Hepatocyte (in vitro differentiated cells): ENCODE results near the gene PSG5.
"Not testable (repeated sequence)": the region's sequence is repeated elsewhere in the genome, so short reads cannot be mapped to it uniquely, and the experiment has no call there.

Experiments
- EZH2 ChIP-seq: fragments of 200-600 bp; sonication (generic); IDR thresholded peaks from 2 replicates; pipeline ENCODE4 v1.6.1; 2016; ENCODE audit warnings: antibody characterized with exemption, mild to moderate bottlenecking, borderline replicate concordance
- EZH2phosphoT487 ChIP-seq: fragments of 200-600 bp; sonication (generic); IDR thresholded peaks from one replicate; pipeline ENCODE4 v1.6.1; 2018; ENCODE audit warnings: antibody characterized with exemption, mild to moderate bottlenecking, low read depth, moderate library complexity; ENCODE audit not compliant: unreplicated experiment, severe bottlenecking
- TF ChIP-seq, protein P1 (sequence below): fragments of 200-600 bp; sonication (generic); IDR thresholded peaks from 2 replicates; pipeline ENCODE4 v1.5.1; 2016; ENCODE audit warnings: antibody characterized with exemption, mild to moderate bottlenecking; ENCODE audit not compliant: poor library complexity

DNA sequence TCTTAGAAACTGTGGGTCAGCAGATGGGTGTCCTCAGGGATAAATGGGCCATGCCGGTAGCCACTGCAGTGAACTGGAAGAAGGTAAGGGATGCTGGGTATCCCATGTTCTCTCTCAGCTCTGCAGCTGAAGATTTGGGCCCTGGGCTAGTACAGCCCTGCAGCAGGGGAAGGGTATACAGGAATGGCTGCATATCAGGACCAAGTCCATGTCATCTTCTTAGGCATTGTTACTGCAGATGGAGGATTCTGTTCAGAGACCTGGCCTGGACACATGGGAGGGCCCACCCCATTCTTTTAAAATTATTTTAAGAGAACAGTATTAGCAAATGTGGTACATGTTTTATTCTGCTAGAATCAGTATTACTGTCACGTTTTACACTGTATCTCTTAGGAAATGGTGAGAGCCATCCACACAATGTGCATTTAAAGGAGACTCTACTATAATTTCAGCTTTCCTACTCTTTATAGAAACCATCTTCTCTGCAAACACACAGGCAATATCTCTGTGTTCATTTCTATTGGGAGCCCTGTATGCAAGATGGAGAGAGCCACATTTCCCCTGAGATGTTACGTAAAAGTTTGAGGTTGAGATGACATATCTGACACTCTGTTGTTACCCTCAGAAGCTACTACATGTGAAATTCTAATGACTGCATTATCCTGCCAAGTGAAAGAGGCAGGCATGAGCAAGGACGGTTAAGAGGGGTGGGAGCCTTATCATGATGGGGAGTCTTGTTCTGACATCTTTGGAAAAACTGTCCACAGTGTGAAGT, 6.2 kb upstream of the PSG5 start:
- TF ChIP-seq, protein P1, sequence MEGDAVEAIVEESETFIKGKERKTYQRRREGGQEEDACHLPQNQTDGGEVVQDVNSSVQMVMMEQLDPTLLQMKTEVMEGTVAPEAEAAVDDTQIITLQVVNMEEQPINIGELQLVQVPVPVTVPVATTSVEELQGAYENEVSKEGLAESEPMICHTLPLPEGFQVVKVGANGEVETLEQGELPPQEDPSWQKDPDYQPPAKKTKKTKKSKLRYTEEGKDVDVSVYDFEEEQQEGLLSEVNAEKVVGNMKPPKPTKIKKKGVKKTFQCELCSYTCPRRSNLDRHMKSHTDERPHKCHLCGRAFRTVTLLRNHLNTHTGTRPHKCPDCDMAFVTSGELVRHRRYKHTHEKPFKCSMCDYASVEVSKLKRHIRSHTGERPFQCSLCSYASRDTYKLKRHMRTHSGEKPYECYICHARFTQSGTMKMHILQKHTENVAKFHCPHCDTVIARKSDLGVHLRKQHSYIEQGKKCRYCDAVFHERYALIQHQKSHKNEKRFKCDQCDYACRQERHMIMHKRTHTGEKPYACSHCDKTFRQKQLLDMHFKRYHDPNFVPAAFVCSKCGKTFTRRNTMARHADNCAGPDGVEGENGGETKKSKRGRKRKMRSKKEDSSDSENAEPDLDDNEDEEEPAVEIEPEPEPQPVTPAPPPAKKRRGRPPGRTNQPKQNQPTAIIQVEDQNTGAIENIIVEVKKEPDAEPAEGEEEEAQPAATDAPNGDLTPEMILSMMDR, result not testable (repeated sequence)
- not testable (repeated sequence) for TF ChIP-seq EZH2, EZH2phosphoT487
